Dendritic cell treated with granulocyte-macrophage colony-stimulating factor and Interleukin-4, amounts not matched to agents 40 ng/mL and 50 ng/mL, for 4 days (primary cell): ENCODE measurements around the gene WDR5.

Experiments used
- H3K27ac Mint-ChIP-seq: one replicate; pipeline ENCODE4 v1.8.0; 2022; ENCODE audit warnings: mild to moderate bottlenecking, mixed read lengths
- H3K27me3 Mint-ChIP-seq: one replicate; pipeline ENCODE4 v1.8.0; 2022; ENCODE audit warnings: mild to moderate bottlenecking, mixed read lengths
- H3K36me3 Mint-ChIP-seq: one replicate; pipeline ENCODE4 v1.8.0; 2022; ENCODE audit warnings: low read depth, mixed read lengths
- H3K4me1 Mint-ChIP-seq: one replicate; pipeline ENCODE4 v1.8.0; 2022; ENCODE audit warnings: low read depth, mixed read lengths
- H3K4me3 Mint-ChIP-seq: one replicate; pipeline ENCODE4 v1.8.0; 2022; ENCODE audit warnings: mild to moderate bottlenecking, moderate library complexity, mixed read lengths
- H3K9me3 Mint-ChIP-seq: one replicate; pipeline ENCODE4 v1.8.0; 2022; ENCODE audit warnings: mixed read lengths
- intact Hi-C: fragments of 100-400 bp; cut with micrococcal nuclease; formaldehyde crosslinking; loops from one replicate; pipeline ENCODE4 v1.15.0; 2022

The WDR5 gene

GRCh38 chr9:134177624-134178393 lies 41.9 kb downstream of the WDR5 start:
- Mint-ChIP-seq H3K4me1 (peaks cover 43% of the 10 kb centered on the region), H3K36me3 (no peaks in the 10 kb centered on the region), H3K27me3 (peaks cover 57% of the 10 kb centered on the region), H3K27ac (no peak overlapping the region), H3K9me3 (no peaks in the 10 kb centered on the region), H3K4me3 (no peak overlapping the region)
- intact Hi-C loops: no loop called here

- intact Hi-C loops: no loop called here
- peaks cover 57% of the 10 kb centered on the region for H3K27me3 Mint-ChIP-seq
Observed at GRCh38 chr9:134178394-134178767, 42.5 kb downstream of the WDR5 start.

GRCh38 chr9:134178768-134179551 lies 43.1 kb downstream of the WDR5 start:
- Mint-ChIP-seq H3K36me3 (no peaks in the 10 kb centered on the region), H3K4me3 (no peak overlapping the region), H3K9me3 (no peaks in the 10 kb centered on the region), H3K4me1 (peaks cover 40% of the 10 kb centered on the region), H3K27ac (no peak overlapping the region), H3K27me3 (peaks cover 57% of the 10 kb centered on the region)
- intact Hi-C loops: no loop called here

More at GRCh38 chr9:134178394-134178767, 42.5 kb downstream of the WDR5 start:
- Mint-ChIP-seq H3K4me1 (peaks cover 44% of the 10 kb centered on the region), H3K4me3 (no peak overlapping the region), H3K9me3 (no peaks in the 10 kb centered on the region), H3K27ac (no peak overlapping the region), H3K36me3 (no peaks in the 10 kb centered on the region)

- Mint-ChIP-seq H3K4me1 (peaks cover 34% of the 10 kb centered on the region), H3K4me3 (no peak overlapping the region), H3K9me3 (no peaks in the 10 kb centered on the region), H3K36me3 (no peaks in the 10 kb centered on the region), H3K27ac (no peak overlapping the region), H3K27me3 (peaks cover 57% of the 10 kb centered on the region)
- intact Hi-C loops: no loop called here
Observed at GRCh38 chr9:134179595-134179917, 43.7 kb downstream of the WDR5 start.

GRCh38 chr9:134179918-134180785 lies 44.3 kb downstream of the WDR5 start:
- intact Hi-C loops: no loop called here
- Mint-ChIP-seq H3K4me3 (no peak overlapping the region), H3K27ac (no peak overlapping the region), H3K4me1 (peaks cover 28% of the 10 kb centered on the region), H3K9me3 (no peaks in the 10 kb centered on the region), H3K36me3 (no peaks in the 10 kb centered on the region), H3K27me3 (peaks cover 57% of the 10 kb centered on the region)

- H3K36me3 Mint-ChIP-seq: no peaks in the 10 kb centered on the region
- H3K4me3 Mint-ChIP-seq: no peak overlapping the region
- H3K4me1 Mint-ChIP-seq: peaks cover 22% of the 10 kb centered on the region
- H3K27ac Mint-ChIP-seq: no peak overlapping the region
- intact Hi-C loops: no loop called here
- no peaks in the 10 kb centered on the region for H3K9me3 Mint-ChIP-seq
- peaks cover 60% of the 10 kb centered on the region for H3K27me3 Mint-ChIP-seq
Observed at GRCh38 chr9:134180786-134181647, 45.1 kb downstream of the WDR5 start.

- H3K27me3 Mint-ChIP-seq: peaks cover 58% of the 10 kb centered on the region
- H3K4me3 Mint-ChIP-seq: no peak overlapping the region
- intact Hi-C loops: no loop called here
- no peaks in the 10 kb centered on the region for H3K36me3 Mint-ChIP-seq
- no peaks in the 10 kb centered on the region for H3K9me3 Mint-ChIP-seq
- peaks cover 17% of the 10 kb centered on the region for H3K4me1 Mint-ChIP-seq
- no peak overlapping the region for H3K27ac Mint-ChIP-seq
Observed at GRCh38 chr9:134181648-134182034, 45.8 kb downstream of the WDR5 start.

GRCh38 chr9:134182554-134183085 lies 46.7 kb downstream of the WDR5 start:
- Mint-ChIP-seq H3K9me3 (no peaks in the 10 kb centered on the region), H3K27me3 (peaks cover 58% of the 10 kb centered on the region), H3K36me3 (no peaks in the 10 kb centered on the region), H3K4me1 (peaks cover 14% of the 10 kb centered on the region), H3K27ac (peak overlapping the region; percentile 3), H3K4me3 (no peak overlapping the region)
- intact Hi-C loops: no loop called here

- Mint-ChIP-seq H3K36me3 (no peaks in the 10 kb centered on the region), H3K4me3 (no peak overlapping the region), H3K9me3 (no peaks in the 10 kb centered on the region), H3K27ac (no peak overlapping the region), H3K27me3 (peaks cover 57% of the 10 kb centered on the region), H3K4me1 (peaks cover 14% of the 10 kb centered on the region)
- intact Hi-C loops: no loop called here
Observed at GRCh38 chr9:134185536-134186011, 49.7 kb downstream of the WDR5 start.

- Mint-ChIP-seq H3K4me3 (no peak overlapping the region), H3K4me1 (peaks cover 14% of the 10 kb centered on the region), H3K36me3 (no peaks in the 10 kb centered on the region), H3K27ac (no peak overlapping the region), H3K27me3 (peaks cover 51% of the 10 kb centered on the region), H3K9me3 (no peaks in the 10 kb centered on the region)
- intact Hi-C loops: no loop called here
Observed at GRCh38 chr9:134186471-134187109, 50.7 kb downstream of the WDR5 start.

GRCh38 chr9:134187110-134187531 lies 51.2 kb downstream of the WDR5 start:
- Mint-ChIP-seq H3K27ac (no peak overlapping the region), H3K36me3 (no peaks in the 10 kb centered on the region), H3K4me3 (no peak overlapping the region), H3K9me3 (no peaks in the 10 kb centered on the region), H3K4me1 (peaks cover 14% of the 10 kb centered on the region), H3K27me3 (peaks cover 53% of the 10 kb centered on the region)
- intact Hi-C loops: no loop called here

- Mint-ChIP-seq H3K36me3 (no peaks in the 10 kb centered on the region), H3K9me3 (no peaks in the 10 kb centered on the region), H3K4me1 (peaks cover 10% of the 10 kb centered on the region), H3K4me3 (no peak overlapping the region), H3K27me3 (peaks cover 54% of the 10 kb centered on the region), H3K27ac (no peak overlapping the region)
- intact Hi-C loops: no loop called here
Observed at GRCh38 chr9:134187891-134188385, 52.1 kb downstream of the WDR5 start.
